HCEC 1CT (cell line): ENCODE results near the gene TBCB.
"Not testable (repeated sequence)": the region's sequence is repeated elsewhere in the genome, so short reads cannot be mapped to it uniquely, and the experiment has no call there.

Experiments
- DNase-seq: peaks from one replicate; pipeline ENCODE4 v3.0.0-alpha.2; 2017

TBCB gene, protein sequence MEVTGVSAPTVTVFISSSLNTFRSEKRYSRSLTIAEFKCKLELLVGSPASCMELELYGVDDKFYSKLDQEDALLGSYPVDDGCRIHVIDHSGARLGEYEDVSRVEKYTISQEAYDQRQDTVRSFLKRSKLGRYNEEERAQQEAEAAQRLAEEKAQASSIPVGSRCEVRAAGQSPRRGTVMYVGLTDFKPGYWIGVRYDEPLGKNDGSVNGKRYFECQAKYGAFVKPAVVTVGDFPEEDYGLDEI

DNA sequence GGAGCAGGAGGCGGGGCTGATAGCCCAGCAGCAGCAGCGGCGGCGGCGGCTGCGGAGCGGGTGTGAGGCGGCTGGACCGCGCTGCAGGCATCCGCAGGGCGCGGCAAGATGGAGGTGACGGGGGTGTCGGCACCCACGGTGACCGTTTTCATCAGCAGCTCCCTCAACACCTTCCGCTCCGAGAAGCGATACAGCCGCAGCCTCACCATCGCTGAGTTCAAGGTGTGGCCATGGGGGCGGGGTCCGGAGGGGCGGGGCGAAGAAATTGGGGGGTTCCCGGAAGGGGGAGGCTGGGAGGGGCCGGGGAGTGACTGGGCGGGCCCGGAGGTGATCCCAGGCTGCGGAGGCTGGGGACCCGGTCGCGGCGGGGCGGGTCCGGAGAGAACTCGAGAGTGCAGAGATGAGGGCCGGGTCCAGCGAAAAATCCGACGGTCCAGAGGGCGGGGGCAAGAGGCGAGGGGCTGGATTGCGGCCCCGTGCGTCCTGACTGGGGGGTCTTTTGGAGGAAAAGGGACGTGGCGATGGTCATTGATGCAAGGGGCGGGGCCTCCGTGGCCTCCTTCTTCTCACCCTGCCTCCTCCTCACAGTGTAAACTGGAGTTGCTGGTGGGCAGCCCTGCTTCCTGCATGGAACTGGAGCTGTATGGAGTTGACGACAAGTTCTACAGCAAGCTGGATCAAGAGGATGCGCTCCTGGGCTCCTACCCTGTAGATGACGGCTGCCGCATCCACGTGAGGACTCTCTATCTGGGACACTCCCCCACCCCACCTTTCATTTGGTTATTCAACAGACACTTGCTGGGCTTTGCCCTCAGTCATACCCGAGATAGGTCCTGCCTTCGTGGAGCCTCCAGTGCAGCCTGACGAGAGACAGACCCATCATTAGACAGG is at the start of gene TBCB:
TBCB (plus strand) TSS at position 16 of the 891 bp plus-strand sequence; CDS start at position 109, 93 bp downstream.
- no peak for DNase-seq

DNA sequence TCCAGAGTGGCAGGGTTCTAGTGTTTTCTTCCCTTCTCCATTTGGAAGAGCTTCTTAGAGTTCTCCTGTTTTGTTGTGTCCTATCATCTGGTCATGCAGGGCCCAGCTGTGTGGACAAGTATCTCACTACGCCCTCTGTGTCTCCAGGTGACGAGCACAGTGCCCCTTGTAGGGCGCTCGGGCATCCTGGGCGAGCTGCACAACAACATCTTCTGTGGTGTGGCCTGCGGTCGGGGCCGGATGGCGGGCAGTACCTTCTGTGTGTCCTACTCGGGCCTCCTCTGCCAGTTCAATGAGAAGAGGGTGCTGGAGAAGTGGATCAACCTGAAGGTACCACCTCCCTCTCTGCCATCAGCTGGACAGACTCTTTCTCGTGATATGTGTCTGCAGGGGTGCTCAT is 47.6 kb upstream of the TBCB start:
- DNase-seq = no peak

DNA sequence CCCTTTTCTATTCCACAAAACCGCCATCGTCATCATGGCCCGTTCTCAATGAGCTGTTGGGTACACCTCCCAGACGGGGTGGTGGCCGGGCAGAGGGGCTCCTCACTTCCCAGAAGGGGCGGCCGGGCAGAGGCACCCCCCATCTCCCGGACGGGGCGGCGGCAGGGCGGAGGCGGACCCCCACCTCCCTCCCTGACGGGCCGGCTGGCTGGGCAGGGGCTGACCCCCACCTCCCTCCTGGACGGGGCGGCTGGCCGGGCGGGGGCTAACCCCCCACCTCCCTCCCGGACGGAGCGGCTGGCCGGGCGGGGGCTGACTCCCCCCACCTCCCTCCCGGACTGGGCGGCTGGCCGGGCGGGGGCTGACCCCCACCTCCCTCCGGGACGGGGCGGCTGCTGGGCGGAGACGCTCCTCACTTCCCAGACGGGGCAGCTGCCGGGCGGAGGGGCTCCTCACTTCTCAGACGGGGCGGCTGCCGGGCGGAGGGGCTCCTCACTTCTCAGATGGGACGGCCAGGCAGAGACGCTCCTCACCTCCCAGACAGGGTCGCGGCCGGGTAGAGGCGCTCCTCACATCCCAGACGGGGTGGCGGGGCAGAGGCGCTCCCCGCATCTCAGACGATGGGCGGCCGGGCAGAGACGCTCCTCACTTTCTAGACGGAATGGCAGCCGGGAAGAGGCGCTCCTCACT is 46.3 kb upstream of the TBCB start:
- not testable (repeated sequence) for DNase-seq

DNA sequence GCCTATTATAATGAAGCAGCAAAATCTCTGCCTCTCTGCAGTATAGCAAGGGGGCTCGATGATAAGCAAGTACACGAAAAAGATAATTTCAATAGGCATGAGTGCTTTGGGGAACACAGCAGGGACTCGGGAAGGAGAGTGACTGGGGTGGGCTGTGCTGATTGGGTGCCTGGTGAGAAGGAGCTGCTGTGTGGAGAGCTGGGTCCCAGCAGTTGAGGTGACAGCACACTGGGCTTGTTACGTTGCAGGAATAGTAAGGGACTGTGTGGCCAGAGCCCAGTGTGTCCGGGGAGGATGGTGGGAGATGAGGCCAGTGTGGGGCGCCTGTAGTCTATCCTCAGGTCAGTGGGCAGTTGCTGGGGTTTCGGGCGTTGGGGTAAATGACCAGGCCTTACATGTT is 43.2 kb upstream of the TBCB start:
- no peak for DNase-seq

DNA sequence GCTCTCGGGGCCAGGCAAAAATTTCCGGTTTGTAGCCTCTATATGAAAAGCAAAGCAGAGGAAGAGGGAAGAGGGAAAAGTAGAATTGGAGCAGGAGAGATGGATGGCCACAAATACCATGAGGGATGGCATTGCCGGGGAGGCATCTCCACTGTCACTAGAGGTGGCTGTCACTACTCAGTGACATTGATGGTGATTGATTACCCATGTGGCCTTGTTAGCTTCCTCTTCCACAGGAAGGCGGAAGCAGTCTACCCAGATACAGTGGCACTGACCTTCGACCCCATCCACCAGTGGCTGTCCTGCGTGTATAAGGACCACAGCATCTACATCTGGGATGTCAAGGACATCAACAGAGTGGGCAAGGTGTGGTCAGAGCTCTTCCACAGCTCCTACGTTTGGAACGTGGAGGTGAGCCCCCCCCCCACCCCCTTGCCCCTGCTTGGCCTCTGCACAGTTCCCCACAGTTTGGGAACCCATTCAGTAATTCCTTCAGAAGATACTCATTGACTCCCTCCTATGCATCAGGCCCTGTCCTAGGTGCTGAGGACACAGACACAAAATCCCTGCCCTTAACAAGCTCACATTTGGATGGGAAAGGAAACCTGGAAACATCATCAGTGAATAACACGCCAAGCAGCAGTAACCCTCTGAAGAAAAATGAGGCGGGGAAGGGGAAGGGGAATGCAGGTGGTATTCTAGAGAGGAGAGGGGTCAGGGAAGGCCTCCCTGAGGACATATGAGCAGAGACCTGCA is 42.0 kb upstream of the TBCB start:
- no peak for DNase-seq

DNA sequence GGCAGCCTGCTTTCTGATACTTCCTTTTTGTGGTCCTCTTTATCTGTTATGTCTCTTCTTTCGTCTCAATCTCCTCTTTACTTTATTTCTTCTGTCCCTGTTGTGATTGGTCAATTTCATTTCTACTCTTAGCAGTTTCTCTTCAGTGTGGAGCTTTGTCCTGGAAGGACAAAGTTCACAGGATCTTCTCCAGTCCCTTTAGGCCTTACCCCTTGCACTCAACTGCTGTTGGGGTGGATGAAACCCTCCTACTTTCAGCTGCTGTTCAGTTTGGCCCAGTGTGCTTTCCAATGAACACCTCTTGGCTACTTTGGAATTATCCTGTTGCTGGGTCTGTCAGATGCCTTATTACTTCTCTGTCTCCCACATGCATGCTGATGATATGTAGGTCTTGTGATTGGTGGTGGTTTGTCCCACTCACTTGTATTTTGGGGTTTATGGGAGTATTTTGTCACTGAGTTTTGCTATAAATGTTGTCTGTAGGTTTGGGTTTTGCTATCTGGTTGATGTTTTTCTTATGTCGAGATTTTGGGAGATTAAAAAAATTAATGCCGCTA is 35.8 kb upstream of the TBCB start:
- DNase-seq = no peak

DNA sequence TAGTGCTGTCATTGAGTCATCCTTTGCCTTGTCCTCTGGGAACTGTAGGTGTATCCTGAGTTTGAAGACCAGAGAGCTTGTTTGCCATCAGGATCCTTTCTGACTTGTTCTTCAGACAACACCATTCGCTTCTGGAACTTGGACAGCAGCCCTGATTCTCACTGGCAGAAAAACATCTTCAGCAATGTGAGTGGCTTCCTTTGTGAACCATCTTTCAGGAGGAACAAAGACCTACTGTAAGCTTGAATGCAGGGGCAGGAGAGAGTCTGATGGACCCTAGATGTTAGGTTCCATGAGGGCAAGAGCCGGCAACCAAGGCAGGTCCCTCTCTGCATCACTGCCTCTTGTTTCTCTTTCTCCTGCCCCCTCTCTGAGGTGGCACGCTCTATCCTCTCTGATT is 33.9 kb upstream of the TBCB start:
- DNase-seq = no peak

DNA sequence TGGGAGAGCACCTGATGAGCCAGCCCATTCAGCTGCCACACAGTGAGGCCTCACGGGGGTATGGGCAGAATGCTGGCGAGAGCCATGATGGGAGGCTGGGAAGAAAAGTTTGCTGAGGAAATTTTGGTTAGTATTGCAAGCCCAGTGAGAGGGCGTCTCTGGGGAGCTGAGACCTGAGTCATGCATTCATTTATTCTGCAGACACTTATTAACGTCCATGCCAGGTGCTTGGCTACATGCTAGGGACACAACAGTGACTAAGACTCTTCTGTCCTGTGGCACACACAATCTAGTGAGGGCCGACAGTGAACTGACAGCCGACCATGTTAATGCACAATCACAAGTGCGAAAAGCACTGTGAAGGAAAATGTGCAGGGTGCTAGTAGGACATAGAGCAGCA is 33.4 kb upstream of the TBCB start:
- no peak for DNase-seq

DNA sequence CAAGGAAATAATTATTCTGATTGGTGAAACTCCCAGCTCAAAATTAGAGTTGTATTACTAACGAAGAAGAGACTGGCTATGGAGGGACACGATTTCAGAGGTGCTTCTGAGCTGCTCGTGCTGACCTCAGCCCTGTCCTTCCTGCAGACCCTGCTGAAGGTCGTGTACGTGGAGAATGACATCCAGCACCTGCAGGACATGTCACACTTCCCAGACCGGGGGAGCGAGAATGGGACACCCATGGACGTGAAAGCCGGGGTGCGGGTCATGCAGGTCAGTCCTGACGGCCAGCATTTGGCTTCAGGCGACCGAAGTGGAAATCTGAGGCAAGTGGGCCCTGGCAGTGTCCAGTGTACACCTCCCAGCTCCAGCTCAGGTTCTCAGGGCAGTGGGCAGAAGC is 32.4 kb upstream of the TBCB start:
- no peak for DNase-seq

DNA sequence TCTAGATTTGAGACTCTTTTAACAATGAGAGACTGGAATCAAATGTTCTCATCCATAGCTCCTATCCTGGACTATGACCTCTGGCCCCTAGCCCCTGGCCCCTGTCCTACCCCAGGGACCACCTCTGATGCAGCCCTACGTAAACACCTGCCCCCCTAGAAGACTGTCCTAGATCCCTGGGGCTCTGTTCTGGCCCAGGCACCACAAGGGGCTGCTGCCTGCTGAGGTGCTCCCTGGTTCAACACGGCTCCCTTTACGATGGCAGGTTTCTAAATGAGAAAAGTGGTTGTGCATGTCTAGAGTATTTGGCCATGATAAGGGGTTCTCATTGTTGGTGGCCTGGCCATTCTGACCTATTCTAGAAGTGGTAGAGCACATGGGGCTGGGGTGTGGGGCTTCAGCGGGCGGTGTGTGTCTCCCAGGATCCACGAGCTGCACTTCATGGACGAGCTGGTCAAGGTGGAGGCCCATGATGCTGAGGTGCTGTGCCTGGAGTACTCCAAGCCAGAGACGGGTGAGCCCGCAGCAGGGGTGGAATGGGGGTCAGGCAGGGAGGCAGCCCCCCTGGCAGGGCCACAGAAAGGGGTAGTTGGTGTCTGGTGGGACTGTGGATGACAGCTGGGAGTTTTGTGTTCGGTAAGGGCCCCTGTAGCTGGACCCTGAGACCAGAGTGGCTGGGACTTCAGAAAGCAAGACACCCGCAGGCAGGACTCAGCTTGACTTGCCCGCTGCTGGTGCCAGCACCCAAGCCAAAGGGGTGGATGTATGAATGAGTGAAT is 30.8 kb upstream of the TBCB start:
- no peak for DNase-seq

DNA sequence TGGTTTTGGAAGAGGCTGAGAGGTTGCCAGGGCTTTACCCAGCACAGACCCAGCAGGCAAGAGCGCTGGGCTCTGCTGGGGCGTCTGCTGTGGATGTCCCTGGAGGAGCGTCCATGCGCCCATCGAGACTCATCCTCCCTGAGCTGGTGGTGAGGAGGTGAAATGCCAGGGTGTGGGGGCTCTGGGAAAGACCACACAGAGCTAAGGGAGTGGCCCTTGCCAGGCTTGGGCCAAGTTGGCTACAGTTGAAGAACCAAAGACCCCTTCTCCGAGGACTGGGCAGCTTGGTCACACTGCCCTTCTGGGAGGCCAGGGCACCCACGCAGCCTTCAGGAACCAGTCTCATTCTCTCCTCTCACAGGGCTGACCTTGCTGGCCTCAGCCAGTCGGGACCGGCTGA is 28.9 kb upstream of the TBCB start:
- no peak for DNase-seq

DNA sequence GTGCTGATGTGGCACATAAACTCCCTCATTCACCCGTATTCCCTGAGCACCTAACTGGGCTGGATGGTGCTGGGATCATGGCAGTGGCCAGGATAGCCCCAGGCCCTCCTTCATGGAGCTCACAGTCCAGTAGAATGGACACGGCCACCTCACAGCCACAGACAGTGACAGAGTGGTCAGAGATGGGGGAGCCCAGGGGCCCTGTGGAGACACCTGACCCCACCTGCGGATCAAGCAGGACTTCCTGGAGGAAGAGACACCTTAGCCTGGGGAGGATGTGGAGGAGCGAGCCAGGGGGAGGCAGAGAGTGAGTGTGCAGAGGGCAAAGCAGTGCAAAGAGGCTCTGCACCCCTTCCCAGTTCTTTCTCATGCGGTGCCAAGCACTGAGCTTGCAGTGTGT is 25.4 kb upstream of the TBCB start:
- no peak for DNase-seq

DNA sequence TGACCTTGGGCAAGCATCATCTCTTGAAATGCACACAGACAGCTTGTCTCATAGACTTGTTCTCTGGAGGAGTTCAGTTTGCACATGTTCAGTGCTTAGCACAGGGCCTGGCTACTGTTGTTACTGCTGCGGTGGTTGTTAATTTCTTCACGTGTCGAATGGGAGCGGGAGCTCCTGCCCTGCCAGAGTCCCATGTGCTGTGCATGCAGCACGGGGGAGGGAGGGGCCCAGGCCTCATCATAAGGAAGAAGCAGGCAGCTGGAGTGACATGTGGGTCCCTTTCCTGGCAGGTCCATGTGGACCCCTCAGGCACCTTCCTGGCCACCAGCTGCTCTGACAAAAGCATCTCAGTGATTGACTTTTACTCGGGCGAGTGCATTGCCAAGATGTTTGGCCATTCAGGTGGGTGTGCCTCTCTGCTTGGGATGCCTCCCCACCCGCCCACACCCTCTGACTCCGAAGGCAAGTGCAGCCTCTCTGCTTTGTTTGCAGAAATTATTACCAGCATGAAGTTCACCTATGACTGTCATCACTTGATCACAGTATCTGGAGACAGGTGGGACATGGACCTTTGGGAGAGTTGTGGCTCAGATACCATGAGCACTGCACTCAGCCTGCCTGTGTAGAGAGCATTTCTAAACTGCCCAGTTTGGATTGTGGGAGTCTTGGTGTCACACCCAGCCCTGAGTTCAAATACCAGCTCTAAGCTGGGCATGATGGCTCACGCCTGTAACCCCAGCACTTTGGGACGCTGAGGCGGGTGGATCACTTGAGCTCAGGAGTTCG is 24.2 kb upstream of the TBCB start:
- no peak for DNase-seq

DNA sequence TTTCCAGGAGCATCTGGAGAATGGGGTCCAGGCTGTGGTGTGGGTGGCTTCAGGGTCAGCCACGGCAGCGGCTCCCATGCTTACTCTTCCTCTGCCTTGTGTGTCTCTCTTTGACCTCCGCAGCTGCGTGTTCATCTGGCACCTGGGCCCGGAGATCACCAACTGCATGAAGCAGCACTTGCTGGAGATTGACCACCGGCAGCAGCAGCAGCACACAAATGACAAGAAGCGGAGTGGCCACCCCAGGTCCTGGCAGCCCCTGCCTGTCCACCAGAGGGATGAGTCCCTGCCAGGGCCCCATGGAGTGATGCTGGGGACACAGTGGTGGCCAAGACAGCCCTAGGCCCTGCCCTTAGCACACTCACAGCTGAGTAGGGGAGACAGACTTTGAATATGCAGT is 22.7 kb upstream of the TBCB start:
- DNase-seq = no peak

DNA sequence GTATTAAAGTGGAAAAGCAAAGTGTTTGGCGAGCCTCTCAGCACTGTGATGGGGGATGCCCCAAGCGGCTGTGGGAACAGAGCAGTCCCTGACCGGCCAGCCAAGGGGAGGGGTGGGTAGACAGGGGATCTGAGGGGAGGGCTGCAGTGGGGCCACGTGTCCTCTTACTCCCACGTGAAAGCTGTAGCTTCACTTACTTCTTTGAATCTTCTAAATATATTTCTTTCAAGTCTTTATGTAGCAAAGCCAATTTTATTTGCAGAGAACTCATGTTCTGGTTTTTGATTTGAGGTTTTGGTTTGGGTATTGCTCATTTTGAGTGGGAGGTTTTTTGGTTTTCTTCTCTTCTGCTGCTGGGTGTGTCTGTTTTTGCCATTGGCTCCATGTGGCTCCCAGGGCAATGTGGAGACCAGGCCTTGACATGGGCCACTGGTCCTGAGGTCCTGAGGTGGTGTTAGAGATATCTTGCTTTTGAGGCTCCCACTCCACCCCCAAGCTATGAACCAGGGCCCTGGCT is 22.1 kb upstream of the TBCB start:
- DNase-seq = no peak

DNA sequence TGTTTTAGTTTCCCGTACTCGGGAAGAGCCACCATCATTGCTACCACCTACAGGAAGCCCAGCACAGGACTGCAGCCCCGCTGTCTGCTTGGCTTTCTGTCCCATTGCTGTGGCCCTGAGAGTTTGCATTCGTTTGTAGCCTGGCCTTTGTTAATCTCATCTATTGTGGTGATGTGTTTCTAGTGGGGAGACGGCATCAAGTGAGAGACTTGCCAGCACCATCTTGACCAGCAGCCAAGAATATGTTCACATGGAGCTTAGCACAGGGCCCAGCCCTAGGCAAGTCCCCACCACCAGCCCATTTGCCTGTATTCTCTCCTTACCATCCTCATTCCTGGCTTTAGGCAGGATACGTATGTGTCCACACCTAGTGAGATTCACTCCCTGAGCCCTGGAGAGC is 21.6 kb upstream of the TBCB start:
- no peak for DNase-seq

DNA sequence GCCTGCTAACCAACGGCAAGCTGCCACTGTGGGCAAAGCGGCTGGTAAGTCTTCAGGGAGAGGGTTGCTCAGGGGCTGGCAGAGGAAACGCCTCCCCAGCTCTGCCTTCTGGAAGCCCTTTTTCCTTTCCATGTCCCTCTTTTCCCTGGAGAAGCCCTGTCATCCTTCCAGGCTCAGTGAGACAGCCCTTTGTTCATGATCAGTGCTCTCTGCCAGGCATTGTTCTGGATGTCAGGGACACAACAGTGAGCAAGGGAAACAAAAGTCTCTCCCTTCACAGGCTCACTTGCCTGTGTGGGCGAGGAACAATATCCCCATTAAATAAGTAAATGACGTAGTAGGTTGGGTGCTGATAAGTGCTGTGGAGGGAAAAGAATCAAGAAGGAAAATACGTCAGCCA is 18.2 kb upstream of the TBCB start:
- no peak for DNase-seq

DNA sequence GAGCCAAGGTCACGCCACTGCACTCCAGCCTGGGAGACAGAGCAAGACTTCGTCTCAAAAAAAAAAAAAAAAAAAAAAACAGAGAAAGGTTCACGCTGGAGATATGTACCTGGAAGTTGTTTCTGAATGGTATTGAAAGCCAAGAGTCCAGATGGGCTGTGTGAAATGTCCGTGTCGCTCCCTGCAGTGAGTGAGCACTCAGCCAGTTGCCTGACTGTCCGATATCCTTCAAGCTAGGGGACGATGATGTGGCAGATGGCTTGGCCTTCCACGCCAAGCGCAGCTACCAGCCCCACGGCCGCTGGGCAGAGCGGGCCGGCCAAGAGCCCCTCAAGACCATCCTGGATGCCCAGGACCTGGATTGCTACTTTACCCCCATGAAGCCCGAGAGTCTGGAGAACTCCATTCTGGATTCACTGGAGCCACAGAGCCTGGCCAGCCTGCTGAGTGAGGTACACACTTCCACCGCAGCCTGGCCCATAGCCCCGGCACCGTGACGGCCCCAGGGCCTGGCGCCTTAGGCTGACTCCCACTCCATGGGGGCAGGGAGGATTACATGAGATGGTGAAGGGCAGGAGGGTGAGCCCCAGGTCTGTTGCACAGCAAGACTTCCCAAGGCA is 16.0 kb upstream of the TBCB start:
- no peak for DNase-seq

DNA sequence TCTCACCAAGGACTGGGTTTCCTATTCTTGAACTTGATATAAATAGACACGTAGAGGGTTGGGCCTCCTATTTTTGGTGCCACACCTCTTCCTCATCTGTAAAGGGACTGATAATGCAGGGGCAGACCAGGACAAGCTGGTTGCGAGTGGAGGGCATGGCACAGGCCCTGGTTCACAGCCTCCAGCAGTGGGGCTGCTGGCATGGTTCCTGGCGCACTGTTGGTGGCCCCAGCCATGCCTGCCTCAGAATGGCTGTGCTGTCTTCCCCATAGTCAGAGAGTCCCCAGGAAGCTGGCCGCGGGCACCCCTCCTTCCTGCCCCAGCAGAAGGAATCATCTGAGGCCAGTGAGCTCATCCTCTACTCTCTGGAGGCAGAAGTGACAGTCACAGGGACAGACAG is 14.8 kb upstream of the TBCB start:
- DNase-seq = no peak

DNA sequence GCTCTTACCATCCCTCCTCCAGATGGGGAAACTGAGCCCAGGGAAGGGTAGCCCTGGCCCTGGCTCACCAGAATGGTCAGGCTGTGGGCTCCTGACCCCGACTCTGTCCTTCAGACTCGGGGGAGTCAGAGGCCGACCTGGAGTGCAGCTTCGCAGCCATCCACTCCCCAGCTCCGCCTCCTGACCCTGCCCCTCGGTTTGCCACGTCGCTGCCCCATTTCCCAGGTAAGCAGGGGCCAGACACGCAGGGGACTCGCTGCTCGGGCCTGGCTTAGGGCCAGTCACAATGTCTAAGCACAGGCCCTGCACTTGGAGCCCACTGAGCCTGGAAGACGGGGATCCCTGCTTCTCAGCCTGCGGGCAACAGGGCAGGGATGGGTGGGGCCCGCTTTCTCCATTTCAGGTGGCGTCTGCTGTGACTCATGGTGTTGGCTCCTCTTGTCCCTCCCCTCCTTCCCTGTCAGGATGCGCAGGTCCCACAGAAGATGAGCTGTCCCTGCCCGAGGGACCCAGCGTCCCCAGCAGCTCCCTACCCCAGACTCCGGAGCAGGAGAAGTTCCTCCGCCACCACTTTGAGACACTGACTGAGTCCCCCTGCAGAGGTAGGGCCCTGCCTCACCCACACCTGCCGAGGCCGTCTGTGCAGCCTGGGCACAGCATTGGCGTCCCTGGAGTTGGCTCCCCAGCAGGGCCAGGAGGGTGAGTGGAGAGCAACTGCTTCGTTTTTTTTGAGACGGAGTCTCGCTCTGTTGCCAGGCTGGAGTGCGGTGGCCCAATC is 13.5 kb upstream of the TBCB start:
- no peak for DNase-seq
